Progenitor cell of endocrine pancreas (in vitro differentiated cells): ENCODE data around the gene TDRD12. TPM values are rescaled to one million over a fixed set of nuclear protein-coding genes. Genes with fewer than 3 reads are reported as not detected.
"Not testable (repeated sequence)": the region's sequence is repeated elsewhere in the genome, so short reads cannot be mapped to it uniquely, and the experiment has no call there.

Experiments used
- DNase-seq: peaks from one replicate; pipeline ENCODE4 v3.0.0; 2021; ENCODE audit warnings: low spot score; ENCODE audit not compliant: unreplicated experiment
- H3K27ac Mint-ChIP-seq: 2 replicates; pipeline ENCODE4 v1.8.0; 2021; ENCODE audit warnings: mild to moderate bottlenecking, moderate library complexity, mixed read lengths
- H3K27me3 Mint-ChIP-seq: 2 replicates; pipeline ENCODE4 v1.8.0; 2021; ENCODE audit warnings: mixed read lengths
- H3K36me3 Mint-ChIP-seq: 2 replicates; pipeline ENCODE4 v1.8.0; 2022; ENCODE audit warnings: mixed read lengths; ENCODE audit not compliant: insufficient read depth
- H3K4me1 Mint-ChIP-seq: 2 replicates; pipeline ENCODE4 v1.8.0; 2021; ENCODE audit warnings: low read depth, mixed read lengths
- H3K4me3 Mint-ChIP-seq: 2 replicates; pipeline ENCODE4 v1.8.0; 2021; ENCODE audit warnings: low read depth, mild to moderate bottlenecking, moderate library complexity, mixed read lengths
- H3K9me3 Mint-ChIP-seq: 2 replicates; pipeline ENCODE4 v1.8.0; 2021; ENCODE audit warnings: low read depth, mixed read lengths
- total RNA-seq: library from RNA; stranded (reverse); gene quantifications from 2 replicates; pipeline ENCODE4 v1.2.1, GENCODE V29; 2021
- TF ChIP-seq, protein P1 (sequence below): fragments of 200-600 bp; sonication (generic); IDR thresholded peaks from one replicate; pipeline ENCODE4 v1.5.0; 2021; ENCODE audit warnings: antibody characterized with exemption, mild to moderate bottlenecking; ENCODE audit not compliant: unreplicated experiment

TDRD12 gene
- total RNA-seq, 1 donor from 2014 or later: 0.29 TPM

DNA sequence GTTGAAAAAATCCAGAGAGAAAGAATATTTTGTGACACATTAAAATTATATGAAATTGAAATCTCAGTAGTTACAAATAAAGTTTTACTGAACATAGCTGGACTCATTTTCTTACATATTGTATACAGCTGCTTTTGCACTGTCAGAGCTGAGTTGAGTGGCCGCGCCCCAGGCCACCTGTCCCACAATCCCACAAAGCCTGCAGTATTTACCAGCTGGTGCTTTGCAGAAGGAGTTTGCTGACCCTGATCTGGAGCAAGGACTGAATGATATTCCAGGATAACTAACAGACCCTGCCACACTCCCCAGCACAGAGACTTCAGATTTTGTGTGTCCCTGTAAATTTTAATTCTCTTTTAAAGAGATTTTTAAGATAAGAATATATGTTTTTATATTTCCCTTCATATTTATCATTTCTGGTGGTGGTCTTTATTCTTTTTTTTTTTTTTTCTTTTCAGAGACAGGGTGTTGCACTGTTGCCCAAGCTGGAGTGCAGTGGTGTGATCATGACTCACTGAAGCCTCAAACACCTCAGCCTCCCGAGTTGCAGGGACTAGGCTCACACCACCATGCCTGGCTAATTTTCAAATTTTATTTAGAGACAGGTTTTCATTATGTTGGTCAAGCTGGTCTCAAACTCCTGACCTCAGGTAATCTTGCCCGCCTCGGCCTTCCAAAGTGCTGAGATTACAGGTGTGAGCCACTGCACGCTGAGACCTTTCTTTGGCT lies 48.5 kb downstream of the TDRD12 start:
- H3K36me3 Mint-ChIP-seq: no peaks in the 10 kb centered on the region
- H3K4me3 Mint-ChIP-seq: no peak overlapping the region
- no peak for DNase-seq
- TF ChIP-seq, protein P1, sequence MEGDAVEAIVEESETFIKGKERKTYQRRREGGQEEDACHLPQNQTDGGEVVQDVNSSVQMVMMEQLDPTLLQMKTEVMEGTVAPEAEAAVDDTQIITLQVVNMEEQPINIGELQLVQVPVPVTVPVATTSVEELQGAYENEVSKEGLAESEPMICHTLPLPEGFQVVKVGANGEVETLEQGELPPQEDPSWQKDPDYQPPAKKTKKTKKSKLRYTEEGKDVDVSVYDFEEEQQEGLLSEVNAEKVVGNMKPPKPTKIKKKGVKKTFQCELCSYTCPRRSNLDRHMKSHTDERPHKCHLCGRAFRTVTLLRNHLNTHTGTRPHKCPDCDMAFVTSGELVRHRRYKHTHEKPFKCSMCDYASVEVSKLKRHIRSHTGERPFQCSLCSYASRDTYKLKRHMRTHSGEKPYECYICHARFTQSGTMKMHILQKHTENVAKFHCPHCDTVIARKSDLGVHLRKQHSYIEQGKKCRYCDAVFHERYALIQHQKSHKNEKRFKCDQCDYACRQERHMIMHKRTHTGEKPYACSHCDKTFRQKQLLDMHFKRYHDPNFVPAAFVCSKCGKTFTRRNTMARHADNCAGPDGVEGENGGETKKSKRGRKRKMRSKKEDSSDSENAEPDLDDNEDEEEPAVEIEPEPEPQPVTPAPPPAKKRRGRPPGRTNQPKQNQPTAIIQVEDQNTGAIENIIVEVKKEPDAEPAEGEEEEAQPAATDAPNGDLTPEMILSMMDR: no peak
- H3K9me3 Mint-ChIP-seq: peaks cover 7% of the 10 kb centered on the region
- no peak overlapping the region for H3K27ac Mint-ChIP-seq
- H3K4me1 Mint-ChIP-seq: peaks cover 6% of the 10 kb centered on the region
- H3K27me3 Mint-ChIP-seq: peaks cover 4% of the 10 kb centered on the region

GRCh38 chr19:32771596-32771995 lies 52.0 kb downstream of the TDRD12 start:
- Mint-ChIP-seq H3K4me1 (peaks cover 3% of the 10 kb centered on the region), H3K36me3 (no peaks in the 10 kb centered on the region), H3K9me3 (peaks cover 3% of the 10 kb centered on the region), H3K4me3 (no peak overlapping the region), H3K27ac (no peak overlapping the region), H3K27me3 (peaks cover 4% of the 10 kb centered on the region)
- DNase-seq: no peak
- TF ChIP-seq, protein P1: no peak

GRCh38 chr19:32773126-32773525 lies 53.6 kb downstream of the TDRD12 start:
- TF ChIP-seq, protein P1: no peak
- Mint-ChIP-seq H3K4me1 (peaks cover 3% of the 10 kb centered on the region), H3K9me3 (peaks cover 3% of the 10 kb centered on the region), H3K4me3 (no peak overlapping the region), H3K27ac (no peak overlapping the region), H3K27me3 (peaks cover 4% of the 10 kb centered on the region), H3K36me3 (no peaks in the 10 kb centered on the region)
- no peak for DNase-seq

GRCh38 chr19:32779082-32779481 lies 59.5 kb downstream of the TDRD12 start:
- H3K4me3 Mint-ChIP-seq: no peak overlapping the region
- no peak for DNase-seq
- TF ChIP-seq, protein P1: no peak
- H3K27me3 Mint-ChIP-seq: peaks cover 13% of the 10 kb centered on the region
- peaks cover 14% of the 10 kb centered on the region for H3K9me3 Mint-ChIP-seq
- no peak overlapping the region for H3K27ac Mint-ChIP-seq
- no peaks in the 10 kb centered on the region for H3K4me1 Mint-ChIP-seq
- peaks cover 2% of the 10 kb centered on the region for H3K36me3 Mint-ChIP-seq

DNA sequence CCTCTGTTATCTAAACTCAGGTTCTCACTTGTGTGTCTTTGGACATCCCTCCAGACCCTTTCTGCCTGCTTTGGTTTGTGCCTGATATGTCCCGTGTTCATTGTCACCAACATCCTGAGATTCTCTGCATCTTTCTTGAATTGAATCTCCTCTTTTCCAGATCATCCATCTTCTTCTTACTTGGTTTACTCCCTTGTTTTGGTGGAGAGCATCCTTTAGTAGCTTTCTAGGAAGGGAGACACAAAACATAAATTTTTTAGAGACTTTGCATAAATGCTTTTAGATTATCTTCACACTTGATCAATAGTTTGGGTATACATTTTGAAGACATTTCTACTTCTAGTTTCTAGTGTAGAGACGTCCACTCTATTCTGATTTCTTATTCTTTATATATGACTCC lies 61.7 kb downstream of the TDRD12 start:
- TF ChIP-seq, protein P1: no peak
- no peak for DNase-seq
- no peak overlapping the region for H3K27ac Mint-ChIP-seq
- H3K4me1 Mint-ChIP-seq: no peaks in the 10 kb centered on the region
- peaks cover 19% of the 10 kb centered on the region for H3K27me3 Mint-ChIP-seq
- no peak overlapping the region for H3K4me3 Mint-ChIP-seq
- H3K36me3 Mint-ChIP-seq: peaks cover 2% of the 10 kb centered on the region
- peaks cover 14% of the 10 kb centered on the region for H3K9me3 Mint-ChIP-seq

DNA sequence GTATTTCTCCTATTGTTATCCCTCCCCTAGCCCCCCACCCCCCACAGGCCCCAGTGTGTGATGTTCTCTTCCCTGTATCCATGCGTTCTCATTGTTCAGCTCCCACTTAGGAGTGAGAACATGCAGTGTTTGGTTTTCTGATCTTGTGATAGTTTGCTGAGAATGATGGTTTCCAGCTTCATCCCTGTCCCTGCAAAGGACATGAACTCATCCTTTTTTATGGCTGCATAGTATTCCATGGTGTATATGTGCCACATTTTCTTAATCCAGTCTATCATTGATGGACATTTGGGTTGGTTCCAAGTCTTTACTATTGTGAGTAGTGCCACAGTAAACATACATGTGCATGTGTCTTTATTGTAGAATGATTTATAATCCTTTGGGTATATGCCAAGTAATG lies 62.5 kb downstream of the TDRD12 start:
- not testable (repeated sequence) for DNase-seq, H3K4me1 Mint-ChIP-seq, H3K27ac Mint-ChIP-seq, H3K36me3 Mint-ChIP-seq, H3K4me3 Mint-ChIP-seq
- Mint-ChIP-seq H3K27me3 (peaks cover 25% of the 10 kb centered on the region), H3K9me3 (peaks cover 14% of the 10 kb centered on the region)
